Keratinocyte (primary cell): Measurements from ENCODE around the gene CTIF. TPM values are rescaled to one million over a fixed set of nuclear protein-coding genes. Genes with fewer than 3 reads are reported as not detected.

ENCODE experiments used
- DNase-seq: peaks from one replicate; pipeline ENCODE4 v3.0.0-alpha.2; 2011; ENCODE audit warnings: low read depth, missing footprints, low spot score
- FAIRE-seq: peaks from 2 replicates; lab custom pipeline; 2011; peaks lifted over from hg19 to GRCh38; lab: Jason Lieb, UNC
- H2AFZ ChIP-seq: 2 replicates; pipeline ENCODE4 v1.6.0; 2012; ENCODE audit warnings: low read length, control low read depth, inconsistent platforms; ENCODE audit not compliant: control insufficient read depth
- H3K27ac ChIP-seq: 2 replicates; pipeline ENCODE4 v1.5.1; 2011; ENCODE audit warnings: low read length; ENCODE audit not compliant: control insufficient read depth, insufficient read depth
- H3K27me3 ChIP-seq: 3 replicates; pipeline ENCODE4 v1.6.0; 2011; ENCODE audit warnings: low read length; ENCODE audit not compliant: control insufficient read depth, insufficient read depth; ENCODE audit errors: extremely low read depth
- H3K36me3 ChIP-seq, 2 experiments: 2 replicates in 1 of 2; 3 replicates in 1 of 2; pipeline ENCODE4 v1.5.1; 2011; ENCODE audit warnings: low read length in 2 of 2, mild to moderate bottlenecking in 1 of 2; ENCODE audit not compliant: control insufficient read depth in 2 of 2, insufficient read depth in 2 of 2; ENCODE audit errors: extremely low read depth in 1 of 2
- H3K4me1 ChIP-seq: 3 replicates; pipeline ENCODE4 v1.5.1; 2011; ENCODE audit warnings: low read length; ENCODE audit not compliant: control insufficient read depth, insufficient read depth; ENCODE audit errors: extremely low read depth
- H3K4me2 ChIP-seq: 3 replicates; pipeline ENCODE4 v1.6.0; 2011; ENCODE audit warnings: low read depth, low read length; ENCODE audit not compliant: control insufficient read depth, insufficient read depth; ENCODE audit errors: extremely low read depth
- H3K4me3 ChIP-seq, 3 experiments: fragments of 200-600 bp in 1 of 3; sonication (generic) in 1 of 3; 2 replicates in 2 of 3; 3 replicates in 1 of 3; pipeline ENCODE4 v1.5.1; 2011 to 2016; ENCODE audit warnings: low read length in 3 of 3, mild to moderate bottlenecking in 3 of 3, control low read depth in 2 of 3, inconsistent platforms in 1 of 3, low read depth in 1 of 3, mixed read lengths in 1 of 3, mixed run types in 1 of 3, moderate library complexity in 1 of 3; ENCODE audit not compliant: control insufficient read depth in 2 of 3, insufficient read depth in 2 of 3; ENCODE audit errors: extremely low read depth in 1 of 3
- H3K79me2 ChIP-seq: 2 replicates; pipeline ENCODE4 v1.6.0; 2012; ENCODE audit warnings: low read length; ENCODE audit not compliant: control insufficient read depth, insufficient read depth
- H3K9ac ChIP-seq: 3 replicates; pipeline ENCODE4 v1.6.0; 2011; ENCODE audit warnings: low read length; ENCODE audit not compliant: control insufficient read depth, insufficient read depth; ENCODE audit errors: extremely low read depth
- H3K9me1 ChIP-seq: 3 replicates; pipeline ENCODE4 v1.6.0; 2011; ENCODE audit warnings: low read length; ENCODE audit not compliant: control insufficient read depth, insufficient read depth; ENCODE audit errors: extremely low read depth
- H3K9me3 ChIP-seq: 2 replicates; pipeline ENCODE4 v1.5.1; 2012; ENCODE audit warnings: low read depth, low read length; ENCODE audit not compliant: control insufficient read depth
- H4K20me1 ChIP-seq: 3 replicates; pipeline ENCODE4 v1.6.0; 2011; ENCODE audit warnings: low read length; ENCODE audit not compliant: control insufficient read depth, insufficient read depth; ENCODE audit errors: extremely low read depth
- CTCF ChIP-seq, 3 experiments: IDR thresholded peaks in 1 of 3; conservative IDR thresholded peaks in 1 of 3; optimal IDR thresholded peaks in 1 of 3; 2 replicates in 2 of 3; 3 replicates in 1 of 3; pipeline versions ENCODE3 to v1.5.1; 2011; ENCODE audit warnings: low read length in 3 of 3, mild to moderate bottlenecking in 3 of 3, moderate library complexity in 2 of 3, control low read depth in 1 of 3, inconsistent platforms in 1 of 3; ENCODE audit not compliant: insufficient read depth in 2 of 3; ENCODE audit errors: extremely low read depth in 1 of 3
- EZH2 ChIP-seq: IDR thresholded peaks from one replicate; pipeline ENCODE4 v1.6.1; 2012; ENCODE audit warnings: inconsistent platforms, mild to moderate bottlenecking, low read length, moderate library complexity
- dilution Hi-C: fragments of 300-500 bp; cut with MboI; formaldehyde crosslinking; loops from one replicate; pipeline ENCODE4 v1.7.0; 2020; ENCODE audit warnings: low sequenced_read_pairs; ENCODE audit not compliant: extremely low pct_ligation_motif_present
- polyA plus RNA-seq, 5 experiments: library from polyadenylated mRNA; depleted of rRNA in 3 of 5; stranded (reverse) in 3 of 5; stranded (forward) in 1 of 5; unstranded in 1 of 5; fragments of >200 nt; gene quantifications; 1 replicate in 1 of 5; 2 replicates in 3 of 5; 3 replicates in 1 of 5; pipeline versions ENCODE4 v1.2.1 to v1.2.3, GENCODE V29; 2011 to 2012; ENCODE audit warnings: missing spikeins in 2 of 5, low read depth in 1 of 5, low replicate concordance in 1 of 5

The CTIF gene
- polyA plus RNA-seq, 1 donor (not counting 4 experiments of a cell fraction or from before 2014, with no cell fraction given): 15.0 TPM

GRCh38 chr18:48819781-48820482 lies 281.1 kb downstream of the CTIF start:
- no peak overlapping the region for H3K27ac ChIP-seq
- H4K20me1 ChIP-seq: no peaks in the 10 kb centered on the region
- H3K9me3 ChIP-seq: no peaks in the 10 kb centered on the region
- H3K9me1 ChIP-seq: no peaks in the 10 kb centered on the region
- dilution Hi-C loops: no loop called here
- H3K4me1 ChIP-seq: peaks cover 4% of the 10 kb centered on the region
- H3K9ac ChIP-seq: no peak overlapping the region
- no peak overlapping the region for H2AFZ ChIP-seq
- H3K79me2 ChIP-seq: no peaks in the 10 kb centered on the region
- DNase-seq (no peak), FAIRE-seq (no peak)
- TF ChIP-seq CTCF (optimal IDR thresholded peaks at IDR 0.05 in 1 of 3, IDR thresholded peaks at IDR 0.05 in 1 of 3, conservative IDR thresholded peaks at IDR 0.05 in 1 of 3; ENCODE audit: extremely low read depth in 1 of 3, insufficient read depth in 2 of 3, low read length in 3 of 3) (no peak), EZH2 (no peak)
- H3K36me3 ChIP-seq: peaks cover 9 to 17% of the 10 kb centered on the region in 2 experiments
- no peak overlapping the region for H3K4me3 ChIP-seq
- no peak overlapping the region for H3K4me2 ChIP-seq
- no peaks in the 10 kb centered on the region for H3K27me3 ChIP-seq

GRCh38 chr18:48820483-48821250 lies 281.8 kb downstream of the CTIF start:
- TF ChIP-seq EZH2: no peak
- H3K4me1 ChIP-seq: peaks cover 7% of the 10 kb centered on the region
- no peak overlapping the region for H3K9ac ChIP-seq
- no peak overlapping the region for H3K4me3 ChIP-seq
- no peaks in the 10 kb centered on the region for H3K79me2 ChIP-seq
- dilution Hi-C loops: no loop called here
- peaks cover 9 to 17% of the 10 kb centered on the region in 2 experiments for H3K36me3 ChIP-seq
- no peak overlapping the region for H3K27ac ChIP-seq
- no peaks in the 10 kb centered on the region for H4K20me1 ChIP-seq
- no peaks in the 10 kb centered on the region for H3K27me3 ChIP-seq
- no peak overlapping the region for H2AFZ ChIP-seq
- DNase-seq: no peak
- H3K4me2 ChIP-seq: no peak overlapping the region
- H3K9me1 ChIP-seq: no peaks in the 10 kb centered on the region
- no peaks in the 10 kb centered on the region for H3K9me3 ChIP-seq
- no peak for FAIRE-seq
